ENCODE results near the gene NAA80. TPM values are rescaled to one million over a fixed set of nuclear protein-coding genes. Genes with fewer than 3 reads are reported as not detected.

The NAA80 gene
- total RNA-seq, 1 donor from 2014 or later, result 10.1 TPM

DNA sequence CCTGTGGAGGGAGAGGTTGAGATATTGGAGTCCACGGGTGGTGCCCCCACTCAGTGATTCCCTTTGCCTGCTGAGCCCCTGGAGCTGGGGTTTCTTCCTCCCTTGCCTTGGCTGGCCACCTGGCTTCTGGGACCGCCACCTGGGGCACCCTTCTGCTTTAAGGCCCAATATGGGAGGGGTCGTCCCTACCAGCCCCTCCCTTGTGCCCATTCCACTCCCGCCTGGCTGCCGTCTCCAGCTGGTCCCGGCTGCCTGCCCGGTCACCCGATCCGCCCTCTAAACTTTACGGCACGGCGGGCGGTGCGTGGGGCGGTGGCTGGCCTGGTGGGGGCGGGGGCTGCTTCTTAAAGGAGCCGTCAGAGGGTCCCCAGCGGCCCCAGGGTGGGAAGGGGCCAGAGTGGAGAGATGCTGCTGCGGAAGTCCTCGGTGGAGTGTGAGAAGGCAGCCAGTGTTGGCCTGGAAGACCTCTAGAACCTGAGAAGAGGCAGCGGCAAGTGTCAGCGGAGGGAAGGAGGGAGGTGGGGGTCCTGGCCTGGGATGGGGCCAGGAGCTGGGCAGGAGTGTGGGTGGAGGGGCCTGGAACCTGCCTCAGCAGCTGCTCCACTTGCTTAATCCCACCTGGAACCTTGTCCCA, 31.8 kb downstream of the NAA80 start:
- H3K27ac Mint-ChIP-seq, result no peak overlapping the region
- peaks cover 11% of the 10 kb centered on the region for H3K27me3 Mint-ChIP-seq (ENCODE audit: insufficient read depth, low read depth)
- H3K4me3 ChIP-seq, result peak overlapping the region; percentile 16
- no peak overlapping the region for H3K27ac ChIP-seq
- no peaks in the 10 kb centered on the region for H4K20me1 ChIP-seq (ENCODE audit: low read depth)
- no peak overlapping the region for H2AFZ ChIP-seq (replicated peaks)
- no peaks in the 10 kb centered on the region for H3K36me3 Mint-ChIP-seq
- peak; percentile 52 for DNase-seq (ENCODE audit: low spot score)
- no peaks in the 10 kb centered on the region for H3K9me3 ChIP-seq (ENCODE audit: low read depth)
- no peaks in the 10 kb centered on the region for H3K9me3 Mint-ChIP-seq
- H3K4me1 Mint-ChIP-seq, result peaks cover 71% of the 10 kb centered on the region
- H3K79me2 ChIP-seq (ENCODE audit: low read depth), result no peaks in the 10 kb centered on the region
- H3K9ac ChIP-seq, result no peak overlapping the region
- peak overlapping the region; percentile 58 for H3K4me2 ChIP-seq
- no peaks in the 10 kb centered on the region for H3K27me3 ChIP-seq
- H3F3A ChIP-seq (ENCODE audit: low read depth), result peaks cover 41% of the 10 kb centered on the region
- H3K4me1 ChIP-seq, result peaks cover 52% of the 10 kb centered on the region
- H3K36me3 ChIP-seq, result no peaks in the 10 kb centered on the region
- no peak for TF ChIP-seq EZH2phosphoT487 (IDR thresholded peaks at IDR 0.05)
- TF ChIP-seq, protein P1, sequence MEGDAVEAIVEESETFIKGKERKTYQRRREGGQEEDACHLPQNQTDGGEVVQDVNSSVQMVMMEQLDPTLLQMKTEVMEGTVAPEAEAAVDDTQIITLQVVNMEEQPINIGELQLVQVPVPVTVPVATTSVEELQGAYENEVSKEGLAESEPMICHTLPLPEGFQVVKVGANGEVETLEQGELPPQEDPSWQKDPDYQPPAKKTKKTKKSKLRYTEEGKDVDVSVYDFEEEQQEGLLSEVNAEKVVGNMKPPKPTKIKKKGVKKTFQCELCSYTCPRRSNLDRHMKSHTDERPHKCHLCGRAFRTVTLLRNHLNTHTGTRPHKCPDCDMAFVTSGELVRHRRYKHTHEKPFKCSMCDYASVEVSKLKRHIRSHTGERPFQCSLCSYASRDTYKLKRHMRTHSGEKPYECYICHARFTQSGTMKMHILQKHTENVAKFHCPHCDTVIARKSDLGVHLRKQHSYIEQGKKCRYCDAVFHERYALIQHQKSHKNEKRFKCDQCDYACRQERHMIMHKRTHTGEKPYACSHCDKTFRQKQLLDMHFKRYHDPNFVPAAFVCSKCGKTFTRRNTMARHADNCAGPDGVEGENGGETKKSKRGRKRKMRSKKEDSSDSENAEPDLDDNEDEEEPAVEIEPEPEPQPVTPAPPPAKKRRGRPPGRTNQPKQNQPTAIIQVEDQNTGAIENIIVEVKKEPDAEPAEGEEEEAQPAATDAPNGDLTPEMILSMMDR (IDR thresholded peaks at IDR 0.05), result no peak
- TF ChIP-seq EZH2 (IDR thresholded peaks at IDR 0.05), result no peak
- H3K4me3 Mint-ChIP-seq, result no peak overlapping the region

DNA sequence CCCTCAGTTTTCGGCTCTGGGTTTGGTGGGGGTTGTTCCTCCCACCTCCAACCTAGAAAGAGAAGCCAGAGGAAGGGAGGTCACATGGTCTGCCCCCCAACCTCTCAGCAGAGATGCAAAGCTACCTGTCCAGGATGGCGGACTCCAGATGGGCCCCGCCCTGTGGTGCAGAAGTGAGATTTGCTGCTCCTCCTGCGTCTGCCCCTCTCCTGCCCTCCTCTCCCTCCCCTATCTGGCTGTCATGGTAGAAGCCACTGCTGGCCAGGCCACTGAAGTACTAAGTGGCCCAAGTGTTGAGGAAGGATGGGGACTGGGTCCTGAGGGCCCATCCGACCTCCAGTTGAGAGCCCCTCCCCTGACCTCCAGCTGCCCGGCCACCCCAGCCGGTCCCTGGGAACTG, 32.4 kb downstream of the NAA80 start:
- no peaks in the 10 kb centered on the region for H3K36me3 ChIP-seq
- H3K9me3 Mint-ChIP-seq, result no peaks in the 10 kb centered on the region
- no peak overlapping the region for H3K9ac ChIP-seq
- H3K27ac ChIP-seq, result no peak overlapping the region
- H3K4me1 ChIP-seq, result peaks cover 52% of the 10 kb centered on the region
- H3K27me3 Mint-ChIP-seq (ENCODE audit: insufficient read depth, low read depth), result peaks cover 13% of the 10 kb centered on the region
- no peaks in the 10 kb centered on the region for H4K20me1 ChIP-seq (ENCODE audit: low read depth)
- no peak overlapping the region for H3K27ac Mint-ChIP-seq
- no peak overlapping the region for H3K4me3 ChIP-seq
- H3K36me3 Mint-ChIP-seq, result no peaks in the 10 kb centered on the region
- H3K79me2 ChIP-seq (ENCODE audit: low read depth), result no peaks in the 10 kb centered on the region
- no peak overlapping the region for H2AFZ ChIP-seq (replicated peaks)
- no peaks in the 10 kb centered on the region for H3K27me3 ChIP-seq
- no peak for DNase-seq (ENCODE audit: low spot score)
- no peaks in the 10 kb centered on the region for H3K9me3 ChIP-seq (ENCODE audit: low read depth)
- no peak overlapping the region for H3K4me3 Mint-ChIP-seq
- peaks cover 73% of the 10 kb centered on the region for H3K4me1 Mint-ChIP-seq
- TF ChIP-seq EZH2 (IDR thresholded peaks at IDR 0.05) (no peak), EZH2phosphoT487 (IDR thresholded peaks at IDR 0.05) (no peak)
- TF ChIP-seq, protein P1 (IDR thresholded peaks at IDR 0.05), result no peak
- H3F3A ChIP-seq (ENCODE audit: low read depth), result peaks cover 41% of the 10 kb centered on the region
- H3K4me2 ChIP-seq, result peak overlapping the region; percentile 58

DNA sequence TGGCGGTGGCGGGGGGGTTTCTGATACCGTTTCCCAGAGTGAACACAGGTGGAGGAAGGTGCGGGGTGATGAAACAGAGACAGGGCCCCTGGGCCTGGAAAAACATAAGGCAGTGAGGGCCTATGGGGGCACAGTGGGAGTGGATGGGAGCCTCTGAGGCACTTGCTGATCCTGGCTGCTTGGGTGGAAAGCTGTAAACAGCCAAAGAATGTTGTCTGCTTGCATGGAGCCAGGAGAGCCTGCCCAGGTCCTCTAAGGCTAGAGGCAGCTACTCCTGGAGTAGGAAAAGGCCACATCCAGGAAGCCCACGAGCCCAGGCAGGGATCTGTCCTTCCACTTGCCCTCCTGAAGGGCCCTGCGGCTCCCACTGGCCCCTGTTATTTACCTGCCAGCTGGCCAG, 33.2 kb downstream of the NAA80 start:
- Mint-ChIP-seq H3K4me3 (no peak overlapping the region), H3K27me3 (ENCODE audit: insufficient read depth, low read depth) (peaks cover 13% of the 10 kb centered on the region), H3K4me1 (peaks cover 72% of the 10 kb centered on the region), H3K27ac (peak overlapping the region; percentile 83), H3K9me3 (no peaks in the 10 kb centered on the region), H3K36me3 (no peaks in the 10 kb centered on the region)
- H3K4me3 ChIP-seq, result no peak overlapping the region
- H3K27ac ChIP-seq, result no peak overlapping the region
- no peaks in the 10 kb centered on the region for H3K36me3 ChIP-seq
- H3K9ac ChIP-seq, result no peak overlapping the region
- no peaks in the 10 kb centered on the region for H3K79me2 ChIP-seq (ENCODE audit: low read depth)
- DNase-seq (ENCODE audit: low spot score), result no peak
- no peaks in the 10 kb centered on the region for H3K9me3 ChIP-seq (ENCODE audit: low read depth)
- no peaks in the 10 kb centered on the region for H4K20me1 ChIP-seq (ENCODE audit: low read depth)
- peaks cover 47% of the 10 kb centered on the region for H3F3A ChIP-seq (ENCODE audit: low read depth)
- peaks cover 57% of the 10 kb centered on the region for H3K4me1 ChIP-seq
- no peak overlapping the region for H2AFZ ChIP-seq (replicated peaks)
- H3K4me2 ChIP-seq, result no peak overlapping the region
- TF ChIP-seq EZH2 (IDR thresholded peaks at IDR 0.05) (no peak), EZH2phosphoT487 (IDR thresholded peaks at IDR 0.05) (no peak)
- TF ChIP-seq, protein P1 (IDR thresholded peaks at IDR 0.05), result no peak
- H3K27me3 ChIP-seq, result no peaks in the 10 kb centered on the region
